ENCODE measurements around the gene POP7.

DNA sequence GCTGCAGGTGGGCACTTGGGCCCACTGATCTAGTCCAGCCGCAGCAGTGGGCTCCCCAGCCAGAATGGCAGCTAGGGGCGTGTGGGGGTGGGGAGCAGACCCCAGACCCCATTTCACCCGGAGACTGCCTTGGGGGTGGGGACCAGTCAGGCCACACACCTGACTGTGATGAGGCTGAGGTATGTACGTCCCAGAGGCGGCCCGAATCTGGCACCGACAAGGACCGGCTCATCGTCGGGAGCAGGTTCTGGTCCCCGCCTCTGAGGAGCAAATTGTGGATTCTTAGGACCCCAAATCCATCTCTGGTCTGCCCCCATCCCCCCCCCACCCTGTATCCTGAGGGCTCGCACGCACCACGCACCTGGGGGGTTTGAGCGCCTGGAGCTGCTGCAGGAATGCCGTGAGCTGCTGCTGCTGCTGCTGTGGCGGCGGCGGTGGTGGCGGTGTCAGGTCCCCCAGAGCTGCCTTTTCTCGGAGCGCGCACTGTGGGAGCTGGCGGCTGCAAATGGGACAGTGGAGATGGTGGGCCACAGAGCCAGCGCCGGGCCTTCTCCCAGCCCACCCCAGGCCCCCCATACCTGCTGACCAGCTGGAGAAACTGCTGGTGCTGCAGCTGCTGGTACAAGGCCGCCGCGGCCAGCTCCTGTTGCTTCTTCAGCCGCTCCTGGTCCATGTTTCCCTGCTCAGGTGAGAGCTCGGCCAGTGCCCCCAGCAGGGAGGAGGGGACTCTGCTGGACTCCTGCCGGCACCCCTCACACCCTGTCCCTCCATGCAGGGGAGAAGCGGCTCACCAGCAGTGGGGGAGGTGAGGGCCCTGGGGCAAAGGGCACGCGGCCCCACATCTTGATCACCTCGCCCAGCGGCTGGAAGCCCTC is 22.0 kb upstream of the POP7 start:
- TF ChIP-seq, protein P1, sequence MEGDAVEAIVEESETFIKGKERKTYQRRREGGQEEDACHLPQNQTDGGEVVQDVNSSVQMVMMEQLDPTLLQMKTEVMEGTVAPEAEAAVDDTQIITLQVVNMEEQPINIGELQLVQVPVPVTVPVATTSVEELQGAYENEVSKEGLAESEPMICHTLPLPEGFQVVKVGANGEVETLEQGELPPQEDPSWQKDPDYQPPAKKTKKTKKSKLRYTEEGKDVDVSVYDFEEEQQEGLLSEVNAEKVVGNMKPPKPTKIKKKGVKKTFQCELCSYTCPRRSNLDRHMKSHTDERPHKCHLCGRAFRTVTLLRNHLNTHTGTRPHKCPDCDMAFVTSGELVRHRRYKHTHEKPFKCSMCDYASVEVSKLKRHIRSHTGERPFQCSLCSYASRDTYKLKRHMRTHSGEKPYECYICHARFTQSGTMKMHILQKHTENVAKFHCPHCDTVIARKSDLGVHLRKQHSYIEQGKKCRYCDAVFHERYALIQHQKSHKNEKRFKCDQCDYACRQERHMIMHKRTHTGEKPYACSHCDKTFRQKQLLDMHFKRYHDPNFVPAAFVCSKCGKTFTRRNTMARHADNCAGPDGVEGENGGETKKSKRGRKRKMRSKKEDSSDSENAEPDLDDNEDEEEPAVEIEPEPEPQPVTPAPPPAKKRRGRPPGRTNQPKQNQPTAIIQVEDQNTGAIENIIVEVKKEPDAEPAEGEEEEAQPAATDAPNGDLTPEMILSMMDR (IDR thresholded peaks at IDR 0.05; ENCODE audit: low read depth, low read length, missing input control), result no peak
- TF ChIP-seq, protein P2, sequence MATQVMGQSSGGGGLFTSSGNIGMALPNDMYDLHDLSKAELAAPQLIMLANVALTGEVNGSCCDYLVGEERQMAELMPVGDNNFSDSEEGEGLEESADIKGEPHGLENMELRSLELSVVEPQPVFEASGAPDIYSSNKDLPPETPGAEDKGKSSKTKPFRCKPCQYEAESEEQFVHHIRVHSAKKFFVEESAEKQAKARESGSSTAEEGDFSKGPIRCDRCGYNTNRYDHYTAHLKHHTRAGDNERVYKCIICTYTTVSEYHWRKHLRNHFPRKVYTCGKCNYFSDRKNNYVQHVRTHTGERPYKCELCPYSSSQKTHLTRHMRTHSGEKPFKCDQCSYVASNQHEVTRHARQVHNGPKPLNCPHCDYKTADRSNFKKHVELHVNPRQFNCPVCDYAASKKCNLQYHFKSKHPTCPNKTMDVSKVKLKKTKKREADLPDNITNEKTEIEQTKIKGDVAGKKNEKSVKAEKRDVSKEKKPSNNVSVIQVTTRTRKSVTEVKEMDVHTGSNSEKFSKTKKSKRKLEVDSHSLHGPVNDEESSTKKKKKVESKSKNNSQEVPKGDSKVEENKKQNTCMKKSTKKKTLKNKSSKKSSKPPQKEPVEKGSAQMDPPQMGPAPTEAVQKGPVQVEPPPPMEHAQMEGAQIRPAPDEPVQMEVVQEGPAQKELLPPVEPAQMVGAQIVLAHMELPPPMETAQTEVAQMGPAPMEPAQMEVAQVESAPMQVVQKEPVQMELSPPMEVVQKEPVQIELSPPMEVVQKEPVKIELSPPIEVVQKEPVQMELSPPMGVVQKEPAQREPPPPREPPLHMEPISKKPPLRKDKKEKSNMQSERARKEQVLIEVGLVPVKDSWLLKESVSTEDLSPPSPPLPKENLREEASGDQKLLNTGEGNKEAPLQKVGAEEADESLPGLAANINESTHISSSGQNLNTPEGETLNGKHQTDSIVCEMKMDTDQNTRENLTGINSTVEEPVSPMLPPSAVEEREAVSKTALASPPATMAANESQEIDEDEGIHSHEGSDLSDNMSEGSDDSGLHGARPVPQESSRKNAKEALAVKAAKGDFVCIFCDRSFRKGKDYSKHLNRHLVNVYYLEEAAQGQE (IDR thresholded peaks at IDR 0.05), result no peak
- TF ChIP-seq JUND (IDR thresholded peaks at IDR 0.05), result no peak
- no peak for TF ChIP-seq GABPA (IDR thresholded peaks at IDR 0.05 in 1 of 2, conservative IDR thresholded peaks at IDR 0.05 in 1 of 2)
- no peak for TF ChIP-seq EGR1 (IDR thresholded peaks at IDR 0.05; ENCODE audit: low read depth in 2 of 2)
- TF ChIP-seq RAD21 (IDR thresholded peaks at IDR 0.05), result no peak
- no peak for TF ChIP-seq YY1 (IDR thresholded peaks at IDR 0.05)
- TF ChIP-seq FOXA1 (IDR thresholded peaks at IDR 0.05), result no peak
- no peak for TF ChIP-seq HNF4A (conservative IDR thresholded peaks at IDR 0.05)
- TF ChIP-seq, protein P3, sequence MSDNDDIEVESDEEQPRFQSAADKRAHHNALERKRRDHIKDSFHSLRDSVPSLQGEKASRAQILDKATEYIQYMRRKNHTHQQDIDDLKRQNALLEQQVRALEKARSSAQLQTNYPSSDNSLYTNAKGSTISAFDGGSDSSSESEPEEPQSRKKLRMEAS (IDR thresholded peaks at IDR 0.05), result no peak
- TF ChIP-seq NR2F2 (IDR thresholded peaks at IDR 0.05), result no peak
